Left ventricle myocardium inferior (tissue), 1 donor: ENCODE measurements around the gene IL22RA2. TPM values are rescaled to one million over a fixed set of nuclear protein-coding genes. Genes with fewer than 3 reads are reported as not detected.
A peak's percentile ranks its signal among the peaks of the same experiment; 100 is the strongest.

Experiments
- DNase-seq: peaks from one replicate; pipeline ENCODE4 v3.0.0-alpha.2; 2020
- H3K27ac ChIP-seq: fragments of 200-600 bp; replicated peaks from 2 replicates; pipeline ENCODE4 v1.8.0; 2021
- H3K27me3 ChIP-seq: fragments of 200-600 bp; 2 replicates; pipeline ENCODE4 v1.8.0; 2021; ENCODE audit warnings: low read depth
- H3K36me3 ChIP-seq: fragments of 200-600 bp; 2 replicates; pipeline ENCODE4 v1.8.0; 2021
- H3K4me1 ChIP-seq: fragments of 200-600 bp; 2 replicates; pipeline ENCODE4 v1.8.0; 2021
- H3K4me3 ChIP-seq: fragments of 200-600 bp; 2 replicates; pipeline ENCODE4 v1.8.0; 2021; ENCODE audit warnings: mild to moderate bottlenecking, moderate library complexity
- H3K9me3 ChIP-seq: fragments of 200-600 bp; replicated peaks from 2 replicates; pipeline ENCODE4 v1.8.0; 2021
- CTCF ChIP-seq: fragments of 200-600 bp; IDR thresholded peaks from 2 replicates; pipeline ENCODE4 v1.8.0; 2021; ENCODE audit warnings: antibody characterized with exemption, mild to moderate bottlenecking, borderline replicate concordance
- intact Hi-C: fragments of 100-400 bp; cut with micrococcal nuclease; formaldehyde crosslinking; loops from one replicate; pipeline ENCODE4 v1.11.0; 2022
- total RNA-seq: library from RNA; stranded (reverse); fragmentation: NEBNext Ultra II Directional; extraction: Animal tissue kit (Norgen Biotek cat#: 25700); gene quantifications from one replicate; pipeline ENCODE4 v1.2.1, GENCODE V29; 2021
- donor health status: DM: no; HTN: yes; CAD: no; lungs with severe emphysema.

Gene IL22RA2
- total RNA-seq, 1 donor from 2014 or later, result not detected

GRCh38 chr6:137171053-137171374 is 2.4 kb downstream of the IL22RA2 start:
- intact Hi-C loops, result no loop called here
- no peak overlapping the region for H3K27ac ChIP-seq
- H3K4me3 ChIP-seq, result no peak overlapping the region

DNA sequence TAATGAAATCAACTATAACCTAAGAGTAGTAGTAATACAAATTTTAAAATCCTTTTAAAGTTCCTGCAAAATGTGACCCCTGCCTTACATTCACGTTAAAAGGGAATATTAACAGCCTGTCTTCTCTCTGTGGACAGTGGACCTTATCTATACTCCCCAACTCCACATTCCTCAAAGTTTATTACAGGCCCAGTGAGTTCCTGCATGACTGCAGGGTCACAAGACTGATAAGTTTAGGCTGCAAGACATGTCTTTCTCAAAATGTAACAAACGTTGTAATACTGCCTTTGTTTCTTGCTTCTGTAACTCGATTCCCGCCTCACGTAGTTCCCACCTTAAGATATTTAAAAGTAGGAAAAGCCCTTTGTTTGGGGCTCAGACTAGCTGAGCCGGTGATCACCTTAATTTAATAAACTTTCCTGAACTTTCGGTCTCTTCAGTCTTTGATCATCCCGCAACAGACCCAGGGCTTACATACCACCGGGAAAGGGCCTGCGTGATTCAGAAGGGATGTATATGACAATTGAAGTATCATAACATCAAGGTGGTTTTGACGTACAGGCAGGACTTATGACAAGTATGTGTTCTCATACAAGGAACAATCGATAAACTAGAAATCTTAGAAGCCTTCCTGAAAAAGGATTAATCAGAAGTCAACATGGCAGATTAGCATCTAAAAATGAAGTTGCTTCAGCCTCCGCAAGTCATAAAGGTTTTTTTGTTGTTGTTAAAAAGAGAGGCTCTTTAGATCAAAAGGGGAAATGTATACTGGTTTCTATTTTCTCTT is 3.0 kb downstream of the IL22RA2 start:
- Histone ChIP-seq H3K36me3 (no peaks in the 10 kb centered on the region), H3K27ac (no peak overlapping the region), H3K4me3 (no peak overlapping the region), H3K27me3 (no peaks in the 10 kb centered on the region), H3K4me1 (peaks cover 23% of the 10 kb centered on the region), H3K9me3 (no peaks in the 10 kb centered on the region)
- DNase-seq, result no peak
- intact Hi-C loops, result no loop called here
- TF ChIP-seq CTCF, result no peak

More at GRCh38 chr6:137171053-137171374, 2.4 kb downstream of the IL22RA2 start:
- H3K27me3 ChIP-seq, result no peaks in the 10 kb centered on the region
- peaks cover 26% of the 10 kb centered on the region for H3K4me1 ChIP-seq
- DNase-seq, result no peak
- H3K36me3 ChIP-seq, result no peaks in the 10 kb centered on the region
- TF ChIP-seq CTCF, result no peak
- H3K9me3 ChIP-seq, result no peaks in the 10 kb centered on the region

DNA sequence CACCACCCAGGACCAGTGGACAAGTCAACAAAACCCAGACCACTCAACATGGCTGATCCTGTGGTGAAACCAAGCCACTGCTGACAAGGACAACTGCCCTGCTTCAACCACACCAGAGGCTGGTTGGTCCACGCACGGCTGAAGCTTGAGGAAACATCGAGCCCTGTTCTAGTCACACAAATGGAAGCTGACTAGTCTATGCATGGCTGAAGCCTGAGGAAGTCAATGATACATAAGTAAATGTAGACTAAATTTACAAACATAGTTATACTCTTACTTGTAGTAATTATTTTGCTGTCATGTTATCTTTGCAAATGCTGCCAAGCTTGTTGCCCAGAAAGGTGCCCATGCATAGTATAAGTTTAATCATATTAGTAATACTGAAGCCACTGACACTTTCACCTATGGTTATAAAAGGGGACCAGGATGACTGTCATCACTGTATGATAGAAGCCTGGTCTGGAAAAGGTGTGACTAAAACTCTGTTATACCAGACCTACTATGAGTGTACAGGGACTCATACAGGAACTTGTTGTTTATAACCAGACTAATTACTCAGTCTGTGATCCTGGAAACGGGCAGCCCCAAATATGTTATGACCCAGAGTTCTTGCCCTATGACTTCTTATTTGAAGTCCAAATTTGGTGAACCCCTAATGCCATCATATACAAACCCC is 5.6 kb downstream of the IL22RA2 start:
- no peaks in the 10 kb centered on the region for H3K36me3 ChIP-seq
- intact Hi-C loops, result no loop called here
- H3K9me3 ChIP-seq, result no peaks in the 10 kb centered on the region
- H3K27ac ChIP-seq, result no peak overlapping the region
- no peak overlapping the region for H3K4me3 ChIP-seq
- DNase-seq, result no peak
- H3K4me1 ChIP-seq, result peaks cover 10% of the 10 kb centered on the region
- no peaks in the 10 kb centered on the region for H3K27me3 ChIP-seq
- no peak for TF ChIP-seq CTCF

DNA sequence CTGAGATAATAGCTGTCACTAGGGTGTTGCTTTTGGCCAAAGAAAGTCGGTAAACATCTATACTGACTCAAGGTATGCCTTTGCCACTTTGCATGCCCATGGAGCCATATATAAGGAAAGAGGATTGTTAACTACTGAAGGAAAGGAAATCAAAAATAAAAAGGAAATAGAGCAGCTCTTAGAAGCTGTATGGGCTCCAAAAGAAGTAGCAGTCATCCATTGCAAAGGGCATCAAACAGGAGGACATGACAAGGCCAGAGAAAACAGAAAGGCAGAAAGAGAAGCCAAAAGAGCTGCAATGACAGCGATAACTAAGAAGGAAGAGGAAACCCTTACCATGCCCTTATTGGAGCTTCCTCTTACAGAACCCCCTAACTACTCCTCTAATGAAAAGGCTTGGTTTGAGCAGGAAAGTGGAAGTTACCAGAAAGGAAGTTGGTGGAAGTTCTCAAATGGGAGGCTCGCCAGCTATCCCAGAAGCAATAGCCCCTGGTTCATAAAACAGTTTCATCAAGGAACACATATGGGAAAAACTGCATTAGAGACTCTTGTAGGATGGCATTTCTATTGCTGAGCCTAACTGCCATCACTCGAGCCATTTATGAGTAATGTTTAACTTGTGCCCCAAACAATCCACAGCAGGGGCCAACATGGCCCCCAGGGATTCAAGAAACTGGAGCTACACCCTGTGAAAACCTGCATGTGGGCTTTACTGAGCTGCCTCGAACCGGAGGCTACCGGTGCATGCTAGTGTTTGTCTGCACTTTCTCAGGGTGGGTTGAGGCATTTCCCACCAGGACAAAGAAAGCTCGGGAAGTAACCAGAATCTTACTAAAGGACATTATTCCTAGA is 7.0 kb downstream of the IL22RA2 start:
- Histone ChIP-seq H3K9me3 (no peaks in the 10 kb centered on the region), H3K36me3 (no peaks in the 10 kb centered on the region), H3K4me1 (peaks cover 23% of the 10 kb centered on the region), H3K27ac (no peak overlapping the region), H3K27me3 (no peaks in the 10 kb centered on the region), H3K4me3 (no peak overlapping the region)
- intact Hi-C loops, result no loop called here
- no peak for DNase-seq
- no peak for TF ChIP-seq CTCF

DNA sequence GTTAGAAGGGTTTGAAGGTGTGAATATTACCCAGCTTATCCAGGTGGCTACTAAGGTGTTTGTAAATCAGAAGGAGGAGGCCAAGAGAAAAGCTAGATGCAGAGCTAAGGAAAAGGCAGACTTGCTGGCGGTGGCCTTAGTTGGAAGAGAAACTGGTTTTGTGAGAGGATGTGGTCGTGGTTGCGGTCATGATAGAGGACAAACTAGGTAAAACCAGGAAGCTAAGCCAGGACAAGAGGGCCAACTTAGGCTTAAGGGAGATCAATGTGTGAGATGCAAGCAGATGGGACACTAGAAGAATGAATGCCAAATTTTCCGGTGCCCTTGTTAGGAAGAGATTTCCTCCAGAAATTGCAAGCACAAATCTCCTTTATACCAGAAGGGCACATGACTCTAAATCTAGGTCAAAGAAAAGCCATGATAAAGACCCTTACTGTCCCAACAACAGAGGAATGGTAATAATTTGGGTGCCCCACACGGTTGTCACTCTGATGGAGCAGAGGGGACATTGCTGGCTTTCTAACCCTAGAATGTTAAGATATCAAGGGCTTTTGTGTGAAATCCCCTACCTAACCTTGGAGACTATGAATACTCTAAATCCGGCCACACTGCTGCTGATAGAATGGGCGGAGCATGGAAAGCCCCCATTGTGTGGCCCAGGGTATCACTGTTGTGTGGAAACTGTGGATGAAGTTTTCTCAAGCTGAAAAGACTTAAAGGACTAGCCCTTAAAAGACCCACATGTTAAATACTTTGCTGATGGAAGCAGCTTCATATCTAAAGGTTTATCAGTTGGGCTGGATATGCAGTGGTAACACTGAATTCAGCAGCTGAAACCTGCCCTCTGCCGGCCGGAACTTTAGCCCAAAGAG is 7.8 kb downstream of the IL22RA2 start:
- no peak overlapping the region for H3K4me3 ChIP-seq
- no peak for DNase-seq
- no peaks in the 10 kb centered on the region for H3K36me3 ChIP-seq
- H3K27me3 ChIP-seq, result no peaks in the 10 kb centered on the region
- no peak overlapping the region for H3K27ac ChIP-seq
- H3K9me3 ChIP-seq, result no peaks in the 10 kb centered on the region
- intact Hi-C loops, result no loop called here
- peaks cover 30% of the 10 kb centered on the region for H3K4me1 ChIP-seq
- peak; percentile 46 for TF ChIP-seq CTCF
